Colonic mucosa (tissue), 4 donors: Measurements from ENCODE around the gene WFDC1. TPM values are rescaled to one million over a fixed set of nuclear protein-coding genes. Genes with fewer than 3 reads are reported as not detected.

Experiments used
- DNase-seq: peaks from one replicate; pipeline ENCODE4 v3.0.0-alpha.2; 2020
- H3K27ac ChIP-seq: fragments of 200-600 bp; one replicate; pipeline ENCODE4 v1.8.0; 2021
- H3K27me3 ChIP-seq: fragments of 200-600 bp; one replicate; pipeline ENCODE4 v1.8.0; 2021
- H3K36me3 ChIP-seq: fragments of 200-600 bp; one replicate; pipeline ENCODE4 v1.8.0; 2021
- H3K4me1 ChIP-seq: fragments of 200-600 bp; one replicate; pipeline ENCODE4 v1.8.0; 2021; ENCODE audit warnings: mild to moderate bottlenecking
- H3K4me3 ChIP-seq: fragments of 200-600 bp; one replicate; pipeline ENCODE4 v1.8.0; 2021
- H3K9ac ChIP-seq, 2 donors: one replicate each; pipeline ENCODE4 v1.7.0; 2013; ENCODE audit warnings: control low read depth in 2 of 2, low read depth in 2 of 2, low read length in 2 of 2
- H3K9me3 ChIP-seq: fragments of 200-600 bp; one replicate; pipeline ENCODE4 v1.8.0; 2021
- CTCF ChIP-seq: fragments of 200-600 bp; IDR thresholded peaks from one replicate; pipeline ENCODE4 v1.8.0; 2022; ENCODE audit warnings: antibody characterized with exemption, mild to moderate bottlenecking
- intact Hi-C: fragments of 100-400 bp; cut with DNase I; formaldehyde crosslinking; loops from one replicate; pipeline ENCODE4 v1.14.1; 2022
- total RNA-seq, 2 donors: library from RNA; stranded (reverse); fragmentation: NEBNext Ultra II Directional in 1 of 2; extraction: Animal tissue kit (Norgen Biotek cat#: 25700) in 1 of 2; gene quantifications; one replicate each; pipeline ENCODE4 v1.2.1, GENCODE V29; 2021
- donor health status: healthy.
- donor health status: DM: no; HTN: no; CAD: no.
- donor health status: DM: no; HTN: no; CAD: no.

The WFDC1 gene
- total RNA-seq, 2 donors from 2014 or later = 4.4 to 17.4 TPM

GRCh38 chr16:84369938-84370627, 75.4 kb downstream of the WFDC1 start:
- DNase-seq = peak; percentile 79
- peaks cover 10% of the 10 kb centered on the region for H3K27me3 ChIP-seq

GRCh38 chr16:84370723-84371552, 76.3 kb downstream of the WFDC1 start:
- TF ChIP-seq CTCF = no peak
- H3K36me3 ChIP-seq = no peaks in the 10 kb centered on the region
- peak overlapping the region in 1 of 2 donors; percentile 60 for H3K9ac ChIP-seq
- H3K27ac ChIP-seq = peak overlapping the region; percentile 80
- no peaks in the 10 kb centered on the region for H3K9me3 ChIP-seq
- intact Hi-C loops = no loop called here
- no peak overlapping the region for H3K4me3 ChIP-seq
- DNase-seq = peak; percentile 57
- peaks cover 10% of the 10 kb centered on the region for H3K27me3 ChIP-seq
- peaks cover 9% of the 10 kb centered on the region for H3K4me1 ChIP-seq

More at GRCh38 chr16:84369938-84370627, 75.4 kb downstream of the WFDC1 start:
- H3K9ac ChIP-seq = peak overlapping the region in 1 of 2 donors; percentile 60
- peak overlapping the region; percentile 80 for H3K27ac ChIP-seq
- peaks cover 9% of the 10 kb centered on the region for H3K4me1 ChIP-seq
- TF ChIP-seq CTCF = no peak
- intact Hi-C loops = no loop called here
- H3K36me3 ChIP-seq = no peaks in the 10 kb centered on the region
- H3K9me3 ChIP-seq = no peaks in the 10 kb centered on the region
- H3K4me3 ChIP-seq = peak overlapping the region; percentile 55

- TF ChIP-seq CTCF = no peak
- H3K27ac ChIP-seq = peak overlapping the region; percentile 80
- H3K27me3 ChIP-seq = peaks cover 10% of the 10 kb centered on the region
- H3K9me3 ChIP-seq = no peaks in the 10 kb centered on the region
- DNase-seq = no peak
- H3K36me3 ChIP-seq = no peaks in the 10 kb centered on the region
- intact Hi-C loops = no loop called here
- H3K4me3 ChIP-seq = no peak overlapping the region
- H3K4me1 ChIP-seq = peaks cover 9% of the 10 kb centered on the region
- peak overlapping the region in 1 of 2 donors; percentile 60 for H3K9ac ChIP-seq
Measured at GRCh38 chr16:84371553-84371865, 76.8 kb downstream of the WFDC1 start.

GRCh38 chr16:84373907-84374489, 79.3 kb downstream of the WFDC1 start:
- intact Hi-C loops = no loop called here
- no peaks in the 10 kb centered on the region for H3K36me3 ChIP-seq

More at GRCh38 chr16:84373907-84374489, 79.3 kb downstream of the WFDC1 start:
- Histone ChIP-seq H3K4me3 (no peak overlapping the region), H3K4me1 (peaks cover 9% of the 10 kb centered on the region), H3K9me3 (no peaks in the 10 kb centered on the region), H3K9ac (no peak overlapping the region), H3K27me3 (no peaks in the 10 kb centered on the region), H3K27ac (no peak overlapping the region)
- no peak for DNase-seq
- no peak for TF ChIP-seq CTCF
